Keratinocyte (primary cell): ENCODE measurements around the gene H3-3A. TPM values are rescaled to one million over a fixed set of nuclear protein-coding genes. Genes with fewer than 3 reads are reported as not detected.

Experiments used
- DNase-seq: peaks from one replicate; pipeline ENCODE4 v3.0.0-alpha.2; 2011; ENCODE audit warnings: low read depth, missing footprints, low spot score
- FAIRE-seq: peaks from 2 replicates; lab custom pipeline; 2011; peaks lifted over from hg19 to GRCh38; lab: Jason Lieb, UNC
- H2AFZ ChIP-seq: 2 replicates; pipeline ENCODE4 v1.6.0; 2012; ENCODE audit warnings: low read length, control low read depth, inconsistent platforms; ENCODE audit not compliant: control insufficient read depth
- H3K27ac ChIP-seq: 2 replicates; pipeline ENCODE4 v1.5.1; 2011; ENCODE audit warnings: low read length; ENCODE audit not compliant: control insufficient read depth, insufficient read depth
- H3K27me3 ChIP-seq: 3 replicates; pipeline ENCODE4 v1.6.0; 2011; ENCODE audit warnings: low read length; ENCODE audit not compliant: control insufficient read depth, insufficient read depth; ENCODE audit errors: extremely low read depth
- H3K36me3 ChIP-seq, 2 experiments: 2 replicates in 1 of 2; 3 replicates in 1 of 2; pipeline ENCODE4 v1.5.1; 2011; ENCODE audit warnings: low read length in 2 of 2, mild to moderate bottlenecking in 1 of 2; ENCODE audit not compliant: control insufficient read depth in 2 of 2, insufficient read depth in 2 of 2; ENCODE audit errors: extremely low read depth in 1 of 2
- H3K4me1 ChIP-seq: 3 replicates; pipeline ENCODE4 v1.5.1; 2011; ENCODE audit warnings: low read length; ENCODE audit not compliant: control insufficient read depth, insufficient read depth; ENCODE audit errors: extremely low read depth
- H3K4me2 ChIP-seq: 3 replicates; pipeline ENCODE4 v1.6.0; 2011; ENCODE audit warnings: low read depth, low read length; ENCODE audit not compliant: control insufficient read depth, insufficient read depth; ENCODE audit errors: extremely low read depth
- H3K4me3 ChIP-seq, 3 experiments: fragments of 200-600 bp in 1 of 3; sonication (generic) in 1 of 3; 2 replicates in 2 of 3; 3 replicates in 1 of 3; pipeline ENCODE4 v1.5.1; 2011 to 2016; ENCODE audit warnings: low read length in 3 of 3, mild to moderate bottlenecking in 3 of 3, control low read depth in 2 of 3, inconsistent platforms in 1 of 3, low read depth in 1 of 3, mixed read lengths in 1 of 3, mixed run types in 1 of 3, moderate library complexity in 1 of 3; ENCODE audit not compliant: control insufficient read depth in 2 of 3, insufficient read depth in 2 of 3; ENCODE audit errors: extremely low read depth in 1 of 3
- H3K79me2 ChIP-seq: 2 replicates; pipeline ENCODE4 v1.6.0; 2012; ENCODE audit warnings: low read length; ENCODE audit not compliant: control insufficient read depth, insufficient read depth
- H3K9ac ChIP-seq: 3 replicates; pipeline ENCODE4 v1.6.0; 2011; ENCODE audit warnings: low read length; ENCODE audit not compliant: control insufficient read depth, insufficient read depth; ENCODE audit errors: extremely low read depth
- H3K9me1 ChIP-seq: 3 replicates; pipeline ENCODE4 v1.6.0; 2011; ENCODE audit warnings: low read length; ENCODE audit not compliant: control insufficient read depth, insufficient read depth; ENCODE audit errors: extremely low read depth
- H3K9me3 ChIP-seq: 2 replicates; pipeline ENCODE4 v1.5.1; 2012; ENCODE audit warnings: low read depth, low read length; ENCODE audit not compliant: control insufficient read depth
- H4K20me1 ChIP-seq: 3 replicates; pipeline ENCODE4 v1.6.0; 2011; ENCODE audit warnings: low read length; ENCODE audit not compliant: control insufficient read depth, insufficient read depth; ENCODE audit errors: extremely low read depth
- CTCF ChIP-seq, 3 experiments: IDR thresholded peaks in 1 of 3; conservative IDR thresholded peaks in 1 of 3; optimal IDR thresholded peaks in 1 of 3; 2 replicates in 2 of 3; 3 replicates in 1 of 3; pipeline versions ENCODE3 to v1.5.1; 2011; ENCODE audit warnings: low read length in 3 of 3, mild to moderate bottlenecking in 3 of 3, moderate library complexity in 2 of 3, control low read depth in 1 of 3, inconsistent platforms in 1 of 3; ENCODE audit not compliant: insufficient read depth in 2 of 3; ENCODE audit errors: extremely low read depth in 1 of 3
- EZH2 ChIP-seq: IDR thresholded peaks from one replicate; pipeline ENCODE4 v1.6.1; 2012; ENCODE audit warnings: inconsistent platforms, mild to moderate bottlenecking, low read length, moderate library complexity
- dilution Hi-C: fragments of 300-500 bp; cut with MboI; formaldehyde crosslinking; loops from one replicate; pipeline ENCODE4 v1.7.0; 2020; ENCODE audit warnings: low sequenced_read_pairs; ENCODE audit not compliant: extremely low pct_ligation_motif_present
- polyA plus RNA-seq, 5 experiments: library from polyadenylated mRNA; depleted of rRNA in 3 of 5; stranded (reverse) in 3 of 5; stranded (forward) in 1 of 5; unstranded in 1 of 5; fragments of >200 nt; gene quantifications; 1 replicate in 1 of 5; 2 replicates in 3 of 5; 3 replicates in 1 of 5; pipeline versions ENCODE4 v1.2.1 to v1.2.3, GENCODE V29; 2011 to 2012; ENCODE audit warnings: missing spikeins in 2 of 5, low read depth in 1 of 5, low replicate concordance in 1 of 5

H3-3A gene
- polyA plus RNA-seq, 1 donor (not counting 4 experiments of a cell fraction or from before 2014, with no cell fraction given) = 291 TPM

GRCh38 chr1:226100436-226101391 lies 38.2 kb downstream of the H3-3A start:
- Histone ChIP-seq H3K36me3 (no peaks in the 10 kb centered on the region), H3K27me3 (no peaks in the 10 kb centered on the region), H3K9ac (peak overlapping the region; percentile 6), H3K79me2 (no peaks in the 10 kb centered on the region), H2AFZ (peak overlapping the region; percentile 21), H4K20me1 (no peaks in the 10 kb centered on the region), H3K9me1 (no peaks in the 10 kb centered on the region), H3K27ac (peak overlapping the region; percentile 31), H3K9me3 (no peaks in the 10 kb centered on the region), H3K4me3 (peak overlapping the region in 1 of 3 experiments; percentile 52), H3K4me1 (peaks cover 44% of the 10 kb centered on the region), H3K4me2 (peak overlapping the region; percentile 85)
- FAIRE-seq (no peak), DNase-seq (no peak)
- dilution Hi-C loops = no loop called here
- TF ChIP-seq CTCF (optimal IDR thresholded peaks at IDR 0.05 in 1 of 3, IDR thresholded peaks at IDR 0.05 in 1 of 3, conservative IDR thresholded peaks at IDR 0.05 in 1 of 3; ENCODE audit: extremely low read depth in 1 of 3, insufficient read depth in 2 of 3, low read length in 3 of 3) = no peak
- no peak for TF ChIP-seq EZH2

GRCh38 chr1:226104671-226105121 lies 42.2 kb downstream of the H3-3A start:
- no peak overlapping the region for H3K4me3 ChIP-seq
- H2AFZ ChIP-seq = no peak overlapping the region
- H3K4me2 ChIP-seq = no peak overlapping the region
- H3K4me1 ChIP-seq = peaks cover 21% of the 10 kb centered on the region
- dilution Hi-C loops = no loop called here
- no peaks in the 10 kb centered on the region for H3K79me2 ChIP-seq
- TF ChIP-seq EZH2 (no peak), CTCF (optimal IDR thresholded peaks at IDR 0.05 in 1 of 3, IDR thresholded peaks at IDR 0.05 in 1 of 3, conservative IDR thresholded peaks at IDR 0.05 in 1 of 3; ENCODE audit: extremely low read depth in 1 of 3, insufficient read depth in 2 of 3, low read length in 3 of 3) (no peak)
- DNase-seq (no peak), FAIRE-seq (no peak)
- no peaks in the 10 kb centered on the region for H3K9me3 ChIP-seq
- no peaks in the 10 kb centered on the region for H3K36me3 ChIP-seq
- no peak overlapping the region for H3K9ac ChIP-seq
- H4K20me1 ChIP-seq = no peaks in the 10 kb centered on the region
- H3K27me3 ChIP-seq = no peaks in the 10 kb centered on the region
- H3K27ac ChIP-seq = no peak overlapping the region
- H3K9me1 ChIP-seq = no peaks in the 10 kb centered on the region
